ENCODE results near the gene ZNF649. TPM values are rescaled to one million over a fixed set of nuclear protein-coding genes. Genes with fewer than 3 reads are reported as not detected.

Gene ZNF649
- total RNA-seq, 4 donors from 2014 or later, result 8.6 to 34.3 (median 13.2) TPM

GRCh38 chr19:51927859-51928258 is 23.0 kb upstream of the ZNF649 start:
- TF ChIP-seq POLR2A (IDR thresholded peaks at IDR 0.05), result no peak
- no peak for TF ChIP-seq CTCF (IDR thresholded peaks at IDR 0.05)
- 27% methylated on average over 13 of the region's 13 CpGs for WGBS, 2 donors
- DNase-seq (ENCODE audit: low spot score in 2 of 2), result no peak
- intact Hi-C loops (cut with DNase I; ENCODE audit: low total_unique reads), result loop anchor here (10.0 kb wide), 1 partner anchor 57 kb away; the partner anchor contains the start of gene ZNF350
- H3K4me3 ChIP-seq (ENCODE audit: low read depth, poor library complexity, severe bottlenecking), result peak overlapping the region; percentile 58

GRCh38 chr19:51926784-51927741 is 22.2 kb upstream of the ZNF649 start, which contains the start of gene ZNF613:
Gene ZNF613, plus strand, starts transcription at chr19:51927472. Its CDS starts 8,749 bp downstream, at chr19:51936221.
- WGBS, 2 donors, result 0 to 2% methylated on average over 51 to 52 of the region's 52 CpGs
- intact Hi-C loops (cut with DNase I; ENCODE audit: low total_unique reads), result loop anchor here (10.0 kb wide), 1 partner anchor 58 kb away; the partner anchor contains the start of gene ZNF350
- no peak for TF ChIP-seq POLR2A (IDR thresholded peaks at IDR 0.05)
- TF ChIP-seq CTCF (IDR thresholded peaks at IDR 0.05), result no peak
- peak; percentile 86 to 96 for DNase-seq (ENCODE audit: low spot score in 2 of 2)
- peak within 1 kb of the TSS; percentile 58 for H3K4me3 ChIP-seq (ENCODE audit: low read depth, poor library complexity, severe bottlenecking)

GRCh38 chr19:51926426-51926783 is 21.6 kb upstream of the ZNF649 start:
- peak overlapping the region; percentile 58 for H3K4me3 ChIP-seq (ENCODE audit: low read depth, poor library complexity, severe bottlenecking)
- TF ChIP-seq POLR2A (IDR thresholded peaks at IDR 0.05), result no peak
- no peak for TF ChIP-seq CTCF (IDR thresholded peaks at IDR 0.05)
- intact Hi-C loops (cut with DNase I; ENCODE audit: low total_unique reads), result loop anchor here (10.0 kb wide), 1 partner anchor 58 kb away; the partner anchor contains the start of gene ZNF350
- no peak for DNase-seq (ENCODE audit: low spot score in 2 of 2)
- WGBS, 2 donors, result 12 to 22% methylated on average over 11 of the region's 11 CpGs

- TF ChIP-seq CTCF (IDR thresholded peaks at IDR 0.05), result no peak
- TF ChIP-seq POLR2A (IDR thresholded peaks at IDR 0.05), result no peak
- no peak overlapping the region for H3K4me3 ChIP-seq (ENCODE audit: low read depth, poor library complexity, severe bottlenecking)
- 91 to 93% methylated on average over 8 of the region's 8 CpGs for WGBS, 2 donors
- intact Hi-C loops (cut with DNase I; ENCODE audit: low total_unique reads), result loop anchor here (10.0 kb wide), 1 partner anchor 63 kb away; the partner anchor contains the start of gene ZNF350
- DNase-seq (ENCODE audit: low spot score in 2 of 2), result no peak
Measured at GRCh38 chr19:51921949-51922348, 17.1 kb upstream of the ZNF649 start.

GRCh38 chr19:51919606-51920005 is 14.8 kb upstream of the ZNF649 start:
- TF ChIP-seq CTCF (IDR thresholded peaks at IDR 0.05) (no peak), POLR2A (IDR thresholded peaks at IDR 0.05) (no peak)
- 79 to 88% methylated on average over 3 of the region's 3 CpGs for WGBS, 2 donors
- H3K4me3 ChIP-seq (ENCODE audit: low read depth, poor library complexity, severe bottlenecking), result no peak overlapping the region
- intact Hi-C loops (cut with DNase I; ENCODE audit: low total_unique reads), result loop anchor here (10.0 kb wide), 1 partner anchor 65 kb away; the partner anchor contains the start of gene ZNF350
- no peak for DNase-seq (ENCODE audit: low spot score in 2 of 2)

Measured in lower leg skin (tissue), 4 donors.